Measurements from ENCODE around the gene C6orf47.

The C6orf47 gene

GRCh38 chr6:31663126-31663960, 2.8 kb upstream of the C6orf47 start:
- peak overlapping the region; percentile 94 for H3K4me3 ChIP-seq (ENCODE audit: low read length)
- TF ChIP-seq CTCF (conservative IDR thresholded peaks at IDR 0.05; ENCODE audit: low read depth, low read length), result no peak
- no peak for DNase-seq (ENCODE audit: low read depth)

- no peak for DNase-seq (ENCODE audit: low read depth)
- no peak for TF ChIP-seq CTCF (conservative IDR thresholded peaks at IDR 0.05; ENCODE audit: low read depth, low read length)
- H3K4me3 ChIP-seq (ENCODE audit: low read length), result no peak overlapping the region
Measured at GRCh38 chr6:31662124-31662723, 1.6 kb upstream of the C6orf47 start.

GRCh38 chr6:31661262-31662123, 915 bp upstream of the C6orf47 start:
- no peak for TF ChIP-seq CTCF (conservative IDR thresholded peaks at IDR 0.05; ENCODE audit: low read depth, low read length)
- H3K4me3 ChIP-seq (ENCODE audit: low read length), result peak overlapping the region; percentile 91
- DNase-seq (ENCODE audit: low read depth), result no peak

- DNase-seq (ENCODE audit: low read depth), result no peak
- H3K4me3 ChIP-seq (ENCODE audit: low read length), result peak overlapping the region; percentile 91
- no peak for TF ChIP-seq CTCF (conservative IDR thresholded peaks at IDR 0.05; ENCODE audit: low read depth, low read length)
Measured at GRCh38 chr6:31659649-31660380, 763 bp downstream of the C6orf47 start.

GRCh38 chr6:31658983-31659648, 1.5 kb downstream of the C6orf47 start:
- no peak for TF ChIP-seq CTCF (conservative IDR thresholded peaks at IDR 0.05; ENCODE audit: low read depth, low read length)
- H3K4me3 ChIP-seq (ENCODE audit: low read length), result peak overlapping the region; percentile 91
- DNase-seq (ENCODE audit: low read depth), result no peak

GRCh38 chr6:31658158-31658688, 2.4 kb downstream of the C6orf47 start:
- DNase-seq (ENCODE audit: low read depth), result no peak
- H3K4me3 ChIP-seq (ENCODE audit: low read length), result no peak overlapping the region
- no peak for TF ChIP-seq CTCF (conservative IDR thresholded peaks at IDR 0.05; ENCODE audit: low read depth, low read length)

Measured in retinal pigment epithelial cell (primary cell).